Cortex of kidney (tissue), 1 donor: Measurements from ENCODE around the gene NPAS2.

ENCODE experiments used
- DNase-seq: peaks from one replicate; lab custom pipeline; 2025; lab: John Stamatoyannopoulos, UW

The NPAS2 gene

GRCh38 chr2:100940766-100941645 lies 121.1 kb downstream of the NPAS2 start:
- no peak for DNase-seq

- DNase-seq = no peak
Observed at GRCh38 chr2:100941646-100942240, 121.8 kb downstream of the NPAS2 start.

DNA sequence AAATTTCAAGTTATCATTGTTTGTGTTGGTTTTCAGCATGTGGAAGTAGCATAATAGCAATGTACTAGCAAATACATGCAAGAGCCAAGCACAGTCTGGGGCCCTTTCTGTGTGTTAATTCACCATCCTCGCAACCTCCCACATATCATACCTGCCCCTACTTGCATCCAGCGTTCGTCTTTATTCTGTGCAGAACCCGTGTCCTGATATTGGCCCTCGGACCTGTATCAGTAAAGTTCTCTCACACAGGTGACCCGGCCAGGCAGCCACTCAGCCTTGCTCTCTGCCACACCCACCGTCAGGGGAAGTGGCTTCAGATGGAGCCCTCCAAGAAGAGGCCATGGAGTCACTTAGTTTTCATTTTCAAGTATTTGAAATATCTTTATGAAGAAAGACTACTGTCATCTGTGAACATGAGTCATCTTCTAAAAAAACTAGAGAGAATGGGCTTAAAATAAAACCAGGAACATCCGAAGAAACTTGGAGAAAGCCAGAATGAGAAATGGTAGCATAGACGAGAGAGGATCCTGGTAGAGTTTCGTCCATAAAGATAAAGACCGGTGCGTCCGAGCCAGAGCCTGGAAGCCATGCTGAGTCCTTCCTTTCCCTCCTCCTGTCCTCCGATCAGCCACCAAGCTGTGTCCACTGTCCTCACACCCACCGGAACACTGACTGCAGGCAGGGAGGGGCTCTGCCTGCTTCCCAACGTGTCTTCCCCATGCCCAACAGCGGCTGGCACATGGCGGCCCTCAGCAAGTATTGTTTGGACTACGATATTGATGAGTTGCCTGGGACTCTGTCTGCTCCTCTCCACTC lies 124.9 kb downstream of the NPAS2 start:
- no peak for DNase-seq

- no peak for DNase-seq
Observed at GRCh38 chr2:100945433-100945740, 125.4 kb downstream of the NPAS2 start.

DNA sequence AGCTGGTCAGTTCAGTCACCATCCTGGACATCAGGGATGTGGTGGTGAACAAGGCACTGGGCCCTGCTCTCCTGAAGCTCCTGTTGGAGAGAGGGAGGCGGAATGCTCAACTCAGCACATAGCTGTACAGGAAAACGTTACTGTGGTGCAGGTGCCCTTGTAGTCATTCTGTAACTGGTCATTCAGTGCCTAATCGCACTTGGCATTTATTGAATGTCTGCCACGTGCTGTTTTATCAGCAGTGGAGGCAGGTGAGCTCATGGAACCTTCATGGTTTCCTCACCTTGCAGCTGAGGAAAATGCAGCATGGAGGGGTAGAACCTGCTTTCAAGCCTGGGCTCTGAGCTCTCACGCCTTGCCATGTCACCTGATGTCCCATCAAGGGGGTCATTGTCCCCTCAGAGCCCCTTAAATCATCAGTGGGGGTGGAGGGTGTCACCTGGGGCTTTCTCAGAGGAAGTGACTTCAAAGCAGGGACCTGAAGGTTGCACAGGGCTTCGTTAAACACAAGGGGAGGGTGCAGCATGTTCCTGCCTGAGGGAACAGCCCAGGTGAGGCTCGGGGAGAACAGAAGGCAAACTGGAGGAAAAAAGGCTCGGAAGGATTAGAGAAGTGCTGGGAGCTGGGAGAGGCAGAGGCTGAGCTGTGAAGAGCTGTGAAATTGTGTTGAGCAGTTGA lies 126.1 kb downstream of the NPAS2 start:
- DNase-seq = no peak

- no peak for DNase-seq
Observed at GRCh38 chr2:100948942-100949811, 129.2 kb downstream of the NPAS2 start.

- no peak for DNase-seq
Observed at GRCh38 chr2:100952512-100952911, 132.6 kb downstream of the NPAS2 start.

DNA sequence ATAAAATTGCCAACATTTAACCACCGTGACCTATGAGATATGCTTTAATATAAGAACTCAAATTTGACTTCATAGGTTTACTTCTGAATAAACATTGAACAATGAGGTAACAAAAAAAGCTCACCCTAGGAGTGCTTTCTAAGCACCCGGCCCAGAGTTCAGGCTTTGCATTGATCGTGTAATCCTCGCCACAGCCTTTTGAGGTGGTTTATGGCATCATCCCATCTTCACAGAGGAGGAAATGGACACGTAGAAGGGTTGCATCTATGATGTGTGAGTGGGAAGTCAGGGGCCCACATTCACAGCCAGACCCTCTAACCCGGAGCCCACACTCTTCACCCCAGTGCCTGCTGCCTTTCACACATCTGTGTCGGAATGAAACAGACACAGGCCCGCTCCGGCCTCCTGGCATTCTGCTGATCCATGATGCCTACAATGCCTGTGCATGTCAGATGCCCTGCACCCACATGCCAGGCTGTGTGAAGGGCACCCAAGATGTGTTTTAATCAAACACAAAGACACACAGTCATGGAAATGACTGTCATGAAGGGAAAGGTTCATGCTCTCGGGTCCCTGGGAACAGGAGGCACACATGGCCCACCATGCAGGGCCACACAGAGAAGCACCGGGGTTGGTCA lies 133.6 kb downstream of the NPAS2 start:
- no peak for DNase-seq

- no peak for DNase-seq
Observed at GRCh38 chr2:100954044-100954420, 134.1 kb downstream of the NPAS2 start.

- DNase-seq = no peak
Observed at GRCh38 chr2:100955226-100955625, 135.3 kb downstream of the NPAS2 start.

DNA sequence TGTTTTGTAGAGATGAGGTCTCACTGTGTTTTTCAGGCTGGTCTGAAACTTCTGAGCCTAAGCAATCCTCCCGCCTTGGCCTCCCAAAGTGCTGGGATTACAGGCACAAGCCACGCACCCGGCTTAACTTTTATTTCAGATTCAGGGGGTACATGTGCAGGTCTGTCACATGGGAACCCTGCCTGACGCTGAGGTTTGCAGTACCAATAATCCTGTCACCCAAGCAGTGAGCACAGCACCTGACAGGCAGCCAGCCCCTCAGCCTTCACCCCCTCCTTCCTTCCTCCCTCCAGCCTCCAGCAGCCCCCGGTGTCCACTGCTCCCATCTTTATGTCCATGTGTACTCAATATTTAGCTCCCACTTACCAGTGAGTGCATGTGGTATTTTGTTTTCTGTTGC lies 136.1 kb downstream of the NPAS2 start:
- no peak for DNase-seq

GRCh38 chr2:100957996-100958653 lies 138.2 kb downstream of the NPAS2 start:
- no peak for DNase-seq

GRCh38 chr2:100959225-100959880 lies 139.4 kb downstream of the NPAS2 start:
- no peak for DNase-seq

GRCh38 chr2:100960688-100961087 lies 140.7 kb downstream of the NPAS2 start:
- no peak for DNase-seq

- DNase-seq = no peak
Observed at GRCh38 chr2:100962366-100963025, 142.6 kb downstream of the NPAS2 start.

- no peak for DNase-seq
Observed at GRCh38 chr2:100963026-100963375, 143.1 kb downstream of the NPAS2 start.

DNA sequence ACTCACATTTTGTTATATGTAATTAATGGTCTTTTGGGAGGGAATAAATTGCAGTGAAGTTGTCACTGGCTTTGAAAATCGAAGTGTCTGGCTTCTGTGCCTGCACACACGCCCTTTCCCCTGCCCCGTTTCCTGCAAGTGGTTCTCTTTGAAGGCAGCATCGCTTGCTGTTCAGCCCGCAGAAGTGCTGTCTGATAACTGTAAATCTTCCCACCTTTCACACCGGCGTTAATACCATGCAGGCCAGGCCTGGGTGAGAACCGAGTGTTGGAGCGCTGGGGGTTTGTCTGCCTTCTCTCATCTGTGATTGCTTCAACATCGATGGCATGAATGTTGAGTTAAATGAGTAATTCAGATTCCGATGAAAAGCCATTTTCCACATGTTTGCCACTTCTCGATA lies 144.3 kb downstream of the NPAS2 start:
- no peak for DNase-seq

- no peak for DNase-seq
Observed at GRCh38 chr2:100964681-100965169, 144.8 kb downstream of the NPAS2 start.

GRCh38 chr2:100965596-100965995 lies 145.7 kb downstream of the NPAS2 start:
- no peak for DNase-seq
